HG03575 (cell line): ENCODE measurements around the gene BCL3.
"Not testable (repeated sequence)": the region's sequence is repeated elsewhere in the genome, so short reads cannot be mapped to it uniquely, and the experiment has no call there.

Experiments
- ATAC-seq: cut with Tn5 transposase; IDR thresholded peaks from one replicate; pipeline ENCODE4 v1.9.1; 2021; ENCODE audit not compliant: unreplicated experiment, insufficient number of reproducible peaks, low FRiP score; ENCODE audit errors: extremely low read depth

Gene BCL3

GRCh38 chr19:44719262-44719701 is 29.2 kb upstream of the BCL3 start:
- ATAC-seq, result no peak

- not testable (repeated sequence) for ATAC-seq
Observed at GRCh38 chr19:44720396-44720795, 28.1 kb upstream of the BCL3 start.

- no peak for ATAC-seq
Observed at GRCh38 chr19:44720945-44721344, 27.6 kb upstream of the BCL3 start.

GRCh38 chr19:44721369-44721768 is 27.1 kb upstream of the BCL3 start:
- ATAC-seq, result not testable (repeated sequence)

- ATAC-seq, result no peak
Observed at GRCh38 chr19:44722131-44723121, 26.1 kb upstream of the BCL3 start.

- ATAC-seq, result no peak
Observed at GRCh38 chr19:44723299-44723951, 25.1 kb upstream of the BCL3 start.

- ATAC-seq, result no peak
Observed at GRCh38 chr19:44723952-44724319, 24.6 kb upstream of the BCL3 start.

- no peak for ATAC-seq
Observed at GRCh38 chr19:44725251-44725650, 23.3 kb upstream of the BCL3 start.

- no peak for ATAC-seq
Observed at GRCh38 chr19:44725684-44726083, 22.8 kb upstream of the BCL3 start.

GRCh38 chr19:44726465-44726864 is 22.0 kb upstream of the BCL3 start:
- ATAC-seq, result no peak

- ATAC-seq, result no peak
Observed at GRCh38 chr19:44728178-44728577, 20.3 kb upstream of the BCL3 start.

- ATAC-seq, result no peak
Observed at GRCh38 chr19:44729516-44730033, 18.9 kb upstream of the BCL3 start.

GRCh38 chr19:44731081-44731480 is 17.4 kb upstream of the BCL3 start:
- ATAC-seq, result no peak

- ATAC-seq, result no peak
Observed at GRCh38 chr19:44731622-44732021, 16.9 kb upstream of the BCL3 start.

GRCh38 chr19:44732235-44733014 is 16.1 kb upstream of the BCL3 start:
- no peak for ATAC-seq

- no peak for ATAC-seq
Observed at GRCh38 chr19:44734357-44734756, 14.2 kb upstream of the BCL3 start.

- no peak for ATAC-seq
Observed at GRCh38 chr19:44735011-44735410, 13.5 kb upstream of the BCL3 start.

- no peak for ATAC-seq
Observed at GRCh38 chr19:44737238-44738071, 11.1 kb upstream of the BCL3 start.
